OCI-LY7 (cell line): ENCODE data around the gene ARHGEF17. TPM values are rescaled to one million over a fixed set of nuclear protein-coding genes. Genes with fewer than 3 reads are reported as not detected.

Experiments used
- BruUV-seq: library from RNA; stranded (reverse); fragments of 400-500 nt; replicated peaks from 2 replicates; lab custom pipeline; 2021; lab: Mats Ljungman, UMichigan
- CTCF ChIA-PET: fragments of 300-600 bp; sonication (Branson Sonifier 250); formaldehyde crosslinking; loops from one replicate; lab custom pipeline; 2022; ENCODE audit warnings: antibody characterized with exemption; ENCODE audit not compliant: unreplicated experiment; lab: Charles Lee
- POLR2A ChIA-PET: fragments of 300-600 bp; sonication (Branson Sonifier 250); formaldehyde crosslinking; loops from one replicate; lab custom pipeline; 2022; ENCODE audit warnings: antibody characterized with exemption; lab: Charles Lee
- DNase-seq: peaks from one replicate; pipeline ENCODE4 v3.0.0-alpha.2; 2015; ENCODE audit warnings: low spot score
- H2AFZ ChIP-seq: fragments of 200-600 bp; sonication (generic), shearing (Covaris generic); 2 replicates; pipeline ENCODE4 v1.6.1; 2014; ENCODE audit warnings: mild to moderate bottlenecking, antibody characterized with exemption, low read length, moderate library complexity
- H3K27ac ChIP-seq: fragments of 200-600 bp; sonication (generic); 2 replicates; pipeline ENCODE4 v1.5.1; 2014; ENCODE audit warnings: mixed run types, low read depth, mild to moderate bottlenecking, moderate library complexity, low read length, inconsistent platforms; ENCODE audit not compliant: poor library complexity, severe bottlenecking
- H3K36me3 ChIP-seq: fragments of 200-600 bp; sonication (generic); 2 replicates; pipeline ENCODE4 v1.6.1; 2014; ENCODE audit warnings: mild to moderate bottlenecking, antibody characterized with exemption, low read length, moderate library complexity, mixed read lengths; ENCODE audit not compliant: insufficient read depth
- H3K4me1 ChIP-seq: fragments of 200-600 bp; sonication (generic); 2 replicates; pipeline ENCODE4 v1.5.1; 2014; ENCODE audit warnings: mild to moderate bottlenecking, low read length; ENCODE audit not compliant: insufficient read depth, poor library complexity, severe bottlenecking
- H3K4me2 ChIP-seq: fragments of 200-600 bp; sonication (generic); 2 replicates; pipeline ENCODE4 v1.6.1; 2014; ENCODE audit warnings: mild to moderate bottlenecking, low read length
- H3K4me3 ChIP-seq: fragments of 200-600 bp; sonication (generic); 2 replicates; pipeline ENCODE4 v1.5.1; 2014; ENCODE audit warnings: mild to moderate bottlenecking, low read depth, low read length; ENCODE audit not compliant: poor library complexity, severe bottlenecking
- H3K79me2 ChIP-seq: fragments of 200-600 bp; sonication (generic); 2 replicates; pipeline ENCODE4 v1.6.1; 2016; ENCODE audit warnings: low read depth, mild to moderate bottlenecking, low read length, moderate library complexity, mixed read lengths; ENCODE audit not compliant: insufficient read depth
- H3K9me2 ChIP-seq: fragments of 200-600 bp; sonication (generic); 2 replicates; pipeline ENCODE4 v1.6.1; 2016; ENCODE audit warnings: mild to moderate bottlenecking, low read length, mixed read lengths; ENCODE audit not compliant: insufficient read depth
- H3K9me3 ChIP-seq: fragments of 200-600 bp; sonication (generic); 2 replicates; pipeline ENCODE4 v1.6.1; 2014; ENCODE audit warnings: mild to moderate bottlenecking, mixed run types, low read length, mixed read lengths
- H4K20me1 ChIP-seq: fragments of 200-600 bp; sonication (generic); 2 replicates; pipeline ENCODE4 v1.6.1; 2014; ENCODE audit warnings: mild to moderate bottlenecking, antibody characterized with exemption, low read length, moderate library complexity, mixed read lengths; ENCODE audit not compliant: insufficient read depth
- CTCF ChIP-seq: fragments of 200-600 bp; sonication (generic); conservative IDR thresholded peaks from 2 replicates; pipeline ENCODE4 v1.5.1; 2014; ENCODE audit warnings: mild to moderate bottlenecking, antibody characterized with exemption, low read length, moderate library complexity, mixed read lengths
- EZH2phosphoT487 ChIP-seq: fragments of 200-600 bp; sonication (generic); IDR thresholded peaks from 2 replicates; pipeline ENCODE4 v1.6.1; 2018; ENCODE audit warnings: low read depth, borderline replicate concordance, mild to moderate bottlenecking, mixed run types, antibody characterized with exemption, low read length, moderate library complexity, mixed read lengths
- intact Hi-C: fragments of 100-400 bp; cut with micrococcal nuclease; formaldehyde crosslinking; loops from one replicate; pipeline ENCODE4 v1.10.0; 2022; ENCODE audit not compliant: unreplicated experiment
- total RNA-seq, 2 experiments: library from RNA; depleted of rRNA in 1 of 2; stranded (reverse); fragments of >200 nt in 1 of 2; shearing (Covaris generic) in 1 of 2; gene quantifications; 2 replicates each; pipeline ENCODE4 v1.2.3, GENCODE V29; 2014 to 2022

The ARHGEF17 gene
- total RNA-seq, 2 experiments from 2014 or later: 0.19 to 1.4 TPM

- DNase-seq: peak; percentile 36
- H3K9me3 ChIP-seq: no peaks in the 10 kb centered on the region
- no peaks in the 10 kb centered on the region for H3K36me3 ChIP-seq
- intact Hi-C loops: loop anchor here (1.0 kb wide), 2 partner anchors 27 to 39 kb away; no protein-coding TSS in a partner anchor
- H3K9me2 ChIP-seq: no peaks in the 10 kb centered on the region
- TF ChIP-seq EZH2phosphoT487 (no peak), CTCF (no peak)
- ChIA-PET CTCF (interaction anchor here (0.6 to 2.2 kb wide), 4 partner anchors 18 to 89 kb away, joined by 3 to 17 read pairs (median 6); no protein-coding TSS in a partner anchor), POLR2A (interaction anchor here (0.6 to 0.9 kb wide), 4 partner anchors 20 to 1164 kb away, joined by 3 to 5 read pairs (median 3); no protein-coding TSS in a partner anchor)
- no peak overlapping the region for H3K27ac ChIP-seq
- peaks cover 13% of the 10 kb centered on the region for H3K4me1 ChIP-seq
- BruUV-seq: no TSS peak
- H4K20me1 ChIP-seq: no peaks in the 10 kb centered on the region
- H2AFZ ChIP-seq: peak overlapping the region; percentile 63; the same call in 1 of the 2 replicates
- no peaks in the 10 kb centered on the region for H3K79me2 ChIP-seq
- 0 out of 2 replicates have a peak overlapping the region, but pooled peaks have one; percentile 4 for H3K4me2 ChIP-seq
- no peak overlapping the region for H3K4me3 ChIP-seq
Measured at GRCh38 chr11:73334384-73335203, 26.5 kb downstream of the ARHGEF17 start.

GRCh38 chr11:73335204-73335923 lies 27.3 kb downstream of the ARHGEF17 start:
- Histone ChIP-seq H3K27ac (no peak overlapping the region), H3K9me3 (no peaks in the 10 kb centered on the region), H2AFZ (peak overlapping the region; percentile 63; the same call in 1 of the 2 replicates), H3K36me3 (no peaks in the 10 kb centered on the region), H3K9me2 (no peaks in the 10 kb centered on the region), H3K79me2 (no peaks in the 10 kb centered on the region), H4K20me1 (no peaks in the 10 kb centered on the region), H3K4me2 (0 out of 2 replicates have a peak overlapping the region, but pooled peaks have one; percentile 4), H3K4me3 (no peak overlapping the region), H3K4me1 (peaks cover 13% of the 10 kb centered on the region)
- peak; percentile 77 for DNase-seq
- ChIA-PET POLR2A (interaction anchor here (0.6 to 0.9 kb wide), 4 partner anchors 21 to 1165 kb away, joined by 3 to 5 read pairs (median 3); no protein-coding TSS in a partner anchor), CTCF (interaction anchor here (0.6 to 2.2 kb wide), 8 partner anchors 17 to 88 kb away, joined by 3 to 17 read pairs (median 4); no protein-coding TSS in a partner anchor)
- BruUV-seq: no TSS peak
- intact Hi-C loops: loop anchor here (1.0 kb wide), 2 partner anchors 28 to 40 kb away; no protein-coding TSS in a partner anchor
- TF ChIP-seq EZH2phosphoT487 (no peak), CTCF (peak; percentile 99)
